Common myeloid progenitor, CD34-positive (primary cell): Measurements from ENCODE around the gene SLC15A5.

Experiments
- CTCF ChIA-PET: fragments of 350-600 bp; sonication (Branson Sonifier 250); formaldehyde crosslinking; loops from one replicate; lab custom pipeline; 2021; ENCODE audit warnings: antibody characterized with exemption; lab: Charles Lee
- POLR2A ChIA-PET: fragments of 350-600 bp; sonication (Branson Sonifier 250); formaldehyde crosslinking; loops from one replicate; lab custom pipeline; 2021; ENCODE audit warnings: antibody characterized with exemption; lab: Charles Lee
- DNase-seq, 3 donors: peaks; one replicate each; pipeline versions ENCODE4 v3.0.0 to v3.0.0-alpha.2; 2013
- H3K27ac ChIP-seq, 2 experiments: 1 replicate in 1 of 2; 2 replicates in 1 of 2; pipeline ENCODE4 v1.7.0; 2013; ENCODE audit warnings: inconsistent platforms in 2 of 2, low read length in 2 of 2, mild to moderate bottlenecking in 2 of 2, low read depth in 1 of 2, moderate library complexity in 1 of 2; ENCODE audit not compliant: severe bottlenecking in 2 of 2, insufficient read depth in 1 of 2, poor library complexity in 1 of 2
- H3K27me3 ChIP-seq, 5 experiments: replicated peaks in 2 of 5; 1 replicate in 3 of 5; 2 replicates in 2 of 5; pipeline versions ENCODE4 v1.6.1 to v1.7.0; 2013; ENCODE audit warnings: low read length in 4 of 5, mild to moderate bottlenecking in 2 of 5, moderate library complexity in 2 of 5, inconsistent platforms in 1 of 5; ENCODE audit not compliant: insufficient read depth in 5 of 5, control insufficient read depth in 4 of 5
- H3K36me3 ChIP-seq, 4 experiments: 1 replicate in 2 of 4; 2 replicates in 2 of 4; pipeline versions ENCODE4 v1.6.1 to v1.7.0; 2013; ENCODE audit warnings: low read length in 3 of 4, control low read depth in 1 of 4, mild to moderate bottlenecking in 1 of 4; ENCODE audit not compliant: control insufficient read depth in 4 of 4, insufficient read depth in 4 of 4
- H3K4me1 ChIP-seq, 4 experiments: 1 replicate in 3 of 4; 2 replicates in 1 of 4; pipeline versions ENCODE4 v1.6.1 to v1.7.1; 2013; ENCODE audit warnings: low read length in 3 of 4, mild to moderate bottlenecking in 3 of 4, control low read depth in 1 of 4, inconsistent platforms in 1 of 4, moderate library complexity in 1 of 4; ENCODE audit not compliant: control insufficient read depth in 4 of 4, insufficient read depth in 4 of 4; ENCODE audit errors: control extremely low read depth in 1 of 4
- H3K4me3 ChIP-seq, 7 experiments: 1 replicate in 4 of 7; 2 replicates in 3 of 7; pipeline versions ENCODE4 v1.5.1 to v1.7.0; 2013; ENCODE audit warnings: mild to moderate bottlenecking in 7 of 7, low read length in 6 of 7, moderate library complexity in 6 of 7, inconsistent platforms in 2 of 7, low read depth in 2 of 7, control low read depth in 1 of 7; ENCODE audit not compliant: insufficient read depth in 4 of 7, control insufficient read depth in 1 of 7; ENCODE audit errors: extremely low read depth in 1 of 7
- H3K9me3 ChIP-seq, 5 experiments: 1 replicate in 4 of 5; 2 replicates in 1 of 5; pipeline versions ENCODE4 v1.6.1 to v1.7.1; 2013; ENCODE audit warnings: low read length in 4 of 5, mild to moderate bottlenecking in 2 of 5, inconsistent platforms in 1 of 5, low read depth in 1 of 5, moderate library complexity in 1 of 5; ENCODE audit not compliant: control insufficient read depth in 4 of 5, insufficient read depth in 2 of 5; ENCODE audit errors: control extremely low read depth in 1 of 5
- WGBS: methylation state at CpG from one replicate; pipeline ENCODE4 v1.1.5; 2013; ENCODE audit not compliant: insufficient coverage; 5-methylcytosine and 5-hydroxymethylcytosine counted together

SLC15A5 gene

DNA sequence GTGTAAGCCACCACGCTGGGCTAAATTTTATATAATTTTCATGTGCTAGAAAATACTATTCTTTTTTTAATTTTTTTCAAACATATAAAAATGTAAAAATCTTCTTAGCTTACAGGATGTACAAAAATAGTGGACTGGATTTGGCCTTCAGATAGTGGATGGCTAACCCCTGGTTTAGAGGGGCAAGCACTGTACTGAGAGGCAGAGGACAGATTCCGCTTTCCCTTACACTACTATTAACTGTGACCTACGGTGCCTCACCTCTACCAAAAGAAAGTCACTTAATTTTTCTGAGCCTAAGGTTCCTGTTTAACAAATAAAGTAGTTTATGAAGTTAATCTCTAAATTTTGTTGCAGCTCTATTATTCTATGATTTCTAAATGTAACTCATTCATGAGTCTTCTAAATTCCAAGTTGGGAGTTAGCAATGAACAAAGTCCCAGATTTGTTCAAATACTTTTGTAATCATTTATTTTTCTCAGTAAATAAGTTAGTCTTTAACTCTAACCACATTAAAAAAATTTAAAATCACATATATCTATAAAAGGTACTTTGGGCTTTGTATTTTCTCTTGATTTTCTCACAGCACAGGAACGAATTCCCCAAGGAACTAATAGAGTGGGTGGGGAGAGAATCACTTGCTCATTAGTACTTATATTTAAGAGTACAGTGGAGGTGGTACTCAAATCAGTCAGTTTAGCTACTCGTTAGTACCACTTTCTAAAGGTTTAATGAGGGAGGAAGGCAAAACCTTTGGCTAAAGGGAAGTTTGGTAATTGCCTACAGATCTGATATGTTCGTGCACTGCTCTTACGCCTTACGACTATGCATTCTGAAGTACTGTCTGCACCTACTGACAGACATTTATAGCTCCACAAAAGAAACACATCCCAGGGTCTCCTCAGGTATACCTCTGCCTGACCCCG lies 33.7 kb downstream of the SLC15A5 start:
- Histone ChIP-seq H3K9me3 (peaks cover 0 to 3% (median 0%) of the 10 kb centered on the region in 5 experiments), H3K4me1 (no peaks in the 10 kb centered on the region), H3K27me3 (peaks cover 0 to 2% (median 0%) of the 10 kb centered on the region in 5 experiments), H3K27ac (no peak overlapping the region), H3K4me3 (no peak overlapping the region), H3K36me3 (no peaks in the 10 kb centered on the region)
- DNase-seq: no peak
- POLR2A ChIA-PET: no interaction called here
- WGBS: 97% methylated on average over 4 of the region's 9 CpGs
- CTCF ChIA-PET: no interaction called here

DNA sequence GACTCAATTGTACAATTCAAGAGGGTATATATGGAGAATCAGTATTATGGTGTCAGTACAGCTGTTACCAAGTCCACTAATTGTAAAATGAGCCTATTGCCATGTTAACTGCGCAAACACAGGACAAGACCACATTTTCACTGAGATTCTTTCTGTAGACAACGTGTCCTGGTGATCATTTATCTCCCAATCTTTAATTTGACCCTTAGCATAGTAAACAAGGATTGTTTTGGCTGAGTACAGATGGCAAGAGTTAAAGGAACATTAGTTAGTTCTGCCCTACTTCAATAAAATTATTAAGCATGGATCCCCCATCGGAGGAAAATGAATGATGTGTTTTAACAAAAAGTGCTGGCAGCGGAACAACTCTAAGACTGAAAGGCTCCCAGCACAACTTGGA lies 36.1 kb downstream of the SLC15A5 start:
- ChIA-PET POLR2A (no interaction called here), CTCF (no interaction called here)
- H3K36me3 ChIP-seq: no peaks in the 10 kb centered on the region
- DNase-seq: no peak
- H3K4me1 ChIP-seq: no peaks in the 10 kb centered on the region
- H3K27ac ChIP-seq: no peak overlapping the region
- H3K27me3 ChIP-seq: peaks cover 0 to 2% (median 0%) of the 10 kb centered on the region in 5 experiments
- peaks cover 0 to 3% (median 0%) of the 10 kb centered on the region in 5 experiments for H3K9me3 ChIP-seq
- no peak overlapping the region for H3K4me3 ChIP-seq
- 82% methylated on average over 2 of the region's 4 CpGs for WGBS

DNA sequence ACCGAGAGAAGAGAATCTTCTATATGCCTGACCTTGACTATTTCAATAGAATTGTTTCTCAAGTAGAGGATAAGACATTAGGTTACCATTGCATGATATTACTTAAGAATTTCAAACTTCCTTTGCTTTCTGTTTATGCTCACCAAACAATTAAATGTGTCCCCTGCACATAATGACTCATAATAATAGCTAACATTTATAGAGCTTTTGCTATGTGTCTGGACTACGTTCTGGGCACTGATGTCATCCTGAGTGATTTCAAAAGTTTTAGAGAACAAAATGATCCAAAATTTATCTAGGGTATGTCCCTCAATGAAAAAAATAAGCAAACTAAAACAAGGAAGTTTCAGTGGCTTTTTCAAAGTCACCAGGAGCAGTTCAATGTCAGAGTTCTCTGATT lies 38.8 kb downstream of the SLC15A5 start:
- no CpG with 5 or more reads among the region's 2 CpGs for WGBS

DNA sequence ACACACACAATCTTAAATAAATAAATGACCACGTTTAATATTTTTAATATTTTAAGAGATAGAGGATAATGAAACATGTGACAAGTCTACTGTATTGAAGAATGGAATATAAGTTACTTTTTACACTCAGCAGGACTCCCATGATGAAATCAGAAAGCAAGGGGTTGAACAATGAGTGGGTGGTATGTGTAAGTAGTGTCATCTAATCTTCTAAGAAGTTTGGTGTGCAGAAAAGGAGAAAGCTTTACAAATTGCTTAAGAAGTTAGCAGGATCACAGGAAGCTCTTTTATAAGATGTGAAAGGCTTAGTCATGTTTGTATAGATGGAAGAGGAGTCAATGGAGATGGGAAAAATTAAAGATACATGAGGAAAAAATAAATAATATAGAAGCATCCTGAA lies 47.8 kb downstream of the SLC15A5 start:
- no peak overlapping the region for H3K27ac ChIP-seq
- H3K27me3 ChIP-seq: no peaks in the 10 kb centered on the region
- no peak for DNase-seq
- H3K9me3 ChIP-seq: peaks cover 0 to 6% (median 2%) of the 10 kb centered on the region in 5 experiments
- H3K4me1 ChIP-seq: no peaks in the 10 kb centered on the region
- ChIA-PET POLR2A (no interaction called here), CTCF (no interaction called here)
- no CpG with 5 or more reads among the region's 1 CpG for WGBS
- no peaks in the 10 kb centered on the region for H3K36me3 ChIP-seq
- no peak overlapping the region for H3K4me3 ChIP-seq

More for the DNA sequence above, 38.8 kb downstream of the SLC15A5 start:
- Histone ChIP-seq H3K9me3 (no peaks in the 10 kb centered on the region), H3K4me3 (no peak overlapping the region), H3K27me3 (peaks cover 0 to 2% (median 0%) of the 10 kb centered on the region in 5 experiments), H3K27ac (no peak overlapping the region), H3K36me3 (no peaks in the 10 kb centered on the region), H3K4me1 (no peaks in the 10 kb centered on the region)
- ChIA-PET POLR2A (no interaction called here), CTCF (interaction anchor here (0.6 kb wide), 1 partner anchor 18 kb away, joined by 3 read pairs; no protein-coding TSS in a partner anchor)
- DNase-seq: no peak

DNA sequence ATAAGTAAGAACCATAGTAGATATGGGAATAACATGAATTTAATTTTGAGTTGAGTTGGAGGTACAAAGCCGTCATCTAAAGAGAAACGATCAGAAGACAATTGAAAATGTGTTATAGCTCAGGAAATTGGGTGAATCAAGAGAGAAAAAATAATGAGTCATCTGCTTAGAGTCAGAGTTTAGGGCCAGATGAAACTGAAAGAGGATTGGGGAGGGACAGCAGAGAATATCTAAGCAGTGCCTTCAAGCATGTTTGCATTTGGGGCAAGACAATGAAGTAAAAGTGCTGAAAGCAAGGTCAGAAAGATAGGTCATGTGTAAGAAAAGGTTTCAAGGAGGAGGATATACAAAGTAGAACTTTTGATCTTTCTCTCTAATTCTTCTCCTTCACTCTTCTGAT lies 49.4 kb downstream of the SLC15A5 start:
- no peak for DNase-seq
- Histone ChIP-seq H3K27ac (no peak overlapping the region), H3K4me1 (no peaks in the 10 kb centered on the region), H3K9me3 (peaks cover 0 to 6% (median 2%) of the 10 kb centered on the region in 5 experiments), H3K27me3 (no peaks in the 10 kb centered on the region), H3K36me3 (no peaks in the 10 kb centered on the region), H3K4me3 (no peak overlapping the region)
- 75% methylated on average over 2 of the region's 2 CpGs for WGBS
- ChIA-PET CTCF (interaction anchor here (0.8 kb wide), 1 partner anchor 92 kb away, joined by 3 read pairs; no protein-coding TSS in a partner anchor), POLR2A (no interaction called here)

DNA sequence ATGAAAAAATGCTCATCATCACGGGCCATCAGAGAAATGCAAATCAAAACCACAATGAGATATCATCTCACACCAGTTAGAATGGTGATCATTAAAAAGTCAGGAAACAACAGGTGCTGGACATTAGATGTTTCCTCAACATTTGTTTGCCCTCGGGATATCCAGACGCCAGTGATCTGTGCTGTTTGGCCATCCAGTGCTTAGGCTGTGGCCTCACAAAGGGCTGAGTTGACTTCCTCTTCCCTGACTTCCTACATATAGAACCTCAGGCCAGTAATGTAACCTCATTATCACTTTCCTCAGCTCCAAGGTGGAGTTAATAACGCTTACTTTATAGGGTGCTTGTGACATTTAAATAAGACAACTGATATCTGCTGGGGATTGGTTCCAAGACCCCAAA lies 51.8 kb downstream of the SLC15A5 start:
- ChIA-PET CTCF (no interaction called here), POLR2A (no interaction called here)
- DNase-seq: no peak
- no peak overlapping the region for H3K27ac ChIP-seq
- no peaks in the 10 kb centered on the region for H3K9me3 ChIP-seq
- no peaks in the 10 kb centered on the region for H3K36me3 ChIP-seq
- H3K4me3 ChIP-seq: no peak overlapping the region
- WGBS: 33% methylated on average over 2 of the region's 4 CpGs
- H3K4me1 ChIP-seq: no peaks in the 10 kb centered on the region
- no peaks in the 10 kb centered on the region for H3K27me3 ChIP-seq

DNA sequence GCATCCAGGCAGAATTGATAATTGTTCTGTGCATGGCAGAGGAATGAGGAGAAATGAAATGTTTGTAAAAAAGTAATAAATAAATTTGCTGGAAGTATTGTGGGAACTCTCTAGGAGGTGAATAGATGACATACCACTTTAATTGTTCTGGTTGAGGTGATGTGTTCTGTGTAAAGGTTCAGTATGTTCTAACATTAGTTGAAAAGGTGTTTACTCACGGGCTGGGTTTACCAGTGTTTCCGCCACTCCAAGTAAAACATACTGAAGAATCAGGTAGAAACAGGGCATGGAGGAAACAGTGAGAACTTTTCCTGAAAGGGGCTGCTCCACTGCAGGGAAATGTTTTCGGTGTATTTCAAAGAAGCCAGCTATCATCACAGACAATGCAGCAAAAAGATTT lies 53.3 kb downstream of the SLC15A5 start:
- no peak overlapping the region for H3K4me3 ChIP-seq
- H3K36me3 ChIP-seq: no peaks in the 10 kb centered on the region
- ChIA-PET POLR2A (interaction anchor here (0.6 kb wide), 1 partner anchor 53 kb away, joined by 3 read pairs; no protein-coding TSS in a partner anchor), CTCF (no interaction called here)
- WGBS: 100% methylated on average over 3 of the region's 3 CpGs
- H3K9me3 ChIP-seq: no peaks in the 10 kb centered on the region
- no peaks in the 10 kb centered on the region for H3K4me1 ChIP-seq
- no peaks in the 10 kb centered on the region for H3K27me3 ChIP-seq
- H3K27ac ChIP-seq: no peak overlapping the region
- no peak for DNase-seq
